ENCODE data around the gene GALNT5.
A peak's percentile ranks its signal among the peaks of the same experiment; 100 is the strongest.
"Not testable (repeated sequence)": the region's sequence is repeated elsewhere in the genome, so short reads cannot be mapped to it uniquely, and the experiment has no call there.

Gene GALNT5

GRCh38 chr2:157329524-157329923 lies 72.0 kb downstream of the GALNT5 start:
- no peak for DNase-seq

DNA sequence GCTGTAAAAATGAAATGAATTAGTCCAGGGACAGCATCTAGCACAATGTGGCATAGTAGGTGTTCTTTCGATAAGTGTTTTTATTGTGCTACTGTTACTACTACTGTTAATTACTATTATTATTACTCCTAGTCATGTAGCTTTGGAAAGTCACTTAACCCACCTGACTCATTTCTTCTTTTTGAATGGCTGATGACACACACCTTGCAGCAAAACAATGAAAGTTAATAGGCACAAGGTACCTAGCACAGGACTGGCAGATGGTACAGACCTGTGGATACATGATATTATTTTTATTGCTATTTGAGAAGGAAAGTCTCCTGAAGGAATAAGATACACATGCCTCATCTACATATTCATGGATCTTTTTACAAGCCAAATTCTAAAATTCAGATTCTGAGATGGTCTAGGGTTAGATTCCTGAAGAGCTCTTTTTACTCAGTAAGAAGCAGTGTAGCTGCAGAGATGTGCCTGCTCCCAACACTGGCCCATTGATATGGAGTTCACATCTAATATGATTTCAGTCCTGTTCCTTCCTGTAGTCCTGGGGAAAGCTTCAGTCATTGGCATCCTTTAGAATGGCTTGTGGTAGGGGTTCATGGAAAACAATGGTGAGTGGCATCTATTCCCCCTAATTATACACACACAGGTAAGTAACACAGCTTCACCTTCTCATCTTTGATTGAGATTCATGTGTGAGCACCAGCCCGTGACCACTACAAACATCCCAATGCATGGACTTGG lies 76.0 kb downstream of the GALNT5 start:
- DNase-seq: no peak

DNA sequence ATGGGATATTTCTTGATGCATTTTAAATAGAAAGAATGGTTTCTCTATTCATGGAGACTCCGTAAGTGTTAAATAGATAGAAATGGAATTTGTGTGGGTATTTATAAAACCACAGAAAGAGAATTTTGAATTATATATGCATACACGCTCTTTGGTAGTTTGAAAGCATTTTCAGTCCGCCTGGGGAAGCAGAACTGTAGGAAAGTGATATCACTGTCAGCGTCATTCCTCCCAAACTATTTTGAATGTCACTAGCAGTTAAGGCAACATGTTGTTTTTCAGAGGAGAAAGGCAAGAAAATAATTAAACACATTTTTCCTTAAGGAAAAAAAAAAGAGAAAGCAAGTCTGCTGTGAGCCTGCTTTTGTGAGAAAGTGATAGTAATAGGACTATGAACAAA lies 76.8 kb downstream of the GALNT5 start:
- DNase-seq: no peak

GRCh38 chr2:157334797-157335196 lies 77.3 kb downstream of the GALNT5 start:
- no peak for DNase-seq

DNA sequence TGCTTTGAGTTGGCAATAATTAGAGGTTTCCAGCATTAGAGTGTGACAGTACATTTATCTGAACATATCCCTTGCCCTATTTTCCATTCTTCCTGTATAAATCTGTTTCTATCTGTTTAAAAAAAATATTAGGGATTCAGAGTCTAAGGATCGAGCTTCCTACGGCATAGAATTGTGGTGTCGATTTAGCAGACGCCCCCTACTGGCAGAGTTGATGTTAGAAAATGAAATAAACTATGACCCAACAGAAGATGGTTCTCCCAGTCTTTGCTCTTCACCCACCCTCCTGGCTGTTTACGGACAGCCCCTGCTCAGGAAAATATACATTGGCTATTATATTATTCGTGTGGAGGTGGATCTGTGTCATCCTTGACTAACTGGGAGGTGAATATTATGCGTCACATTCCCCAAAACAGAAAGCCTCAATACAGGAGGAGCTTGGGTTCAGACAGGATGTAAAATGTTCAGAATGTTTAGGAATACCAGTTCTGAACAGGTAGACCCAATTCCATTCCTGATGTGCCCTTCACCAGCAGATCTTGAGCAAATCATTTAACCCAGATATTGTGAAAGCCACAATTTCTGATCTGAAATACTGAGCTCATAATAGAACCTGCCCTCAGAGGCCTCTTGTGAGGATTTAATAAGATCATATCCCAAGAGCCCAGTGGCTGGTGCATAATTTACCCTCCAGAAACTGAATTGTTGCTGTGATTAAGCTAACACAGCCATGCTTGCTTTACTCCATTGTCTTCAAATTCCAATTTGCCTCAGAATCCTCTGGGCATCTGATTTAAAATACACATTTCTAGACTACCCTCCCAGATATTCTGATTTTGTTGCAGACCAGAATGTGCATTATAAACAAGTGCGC lies 78.9 kb downstream of the GALNT5 start:
- DNase-seq: peak; percentile 75

- peak; percentile 44 for DNase-seq
These were observed 80.5 kb downstream of the GALNT5 start for GRCh38 chr2:157337978-157338377.

- DNase-seq: no peak
These were observed 82.6 kb downstream of the GALNT5 start for GRCh38 chr2:157339965-157340655.

GRCh38 chr2:157341381-157341780 lies 83.9 kb downstream of the GALNT5 start:
- DNase-seq: not testable (repeated sequence)

DNA sequence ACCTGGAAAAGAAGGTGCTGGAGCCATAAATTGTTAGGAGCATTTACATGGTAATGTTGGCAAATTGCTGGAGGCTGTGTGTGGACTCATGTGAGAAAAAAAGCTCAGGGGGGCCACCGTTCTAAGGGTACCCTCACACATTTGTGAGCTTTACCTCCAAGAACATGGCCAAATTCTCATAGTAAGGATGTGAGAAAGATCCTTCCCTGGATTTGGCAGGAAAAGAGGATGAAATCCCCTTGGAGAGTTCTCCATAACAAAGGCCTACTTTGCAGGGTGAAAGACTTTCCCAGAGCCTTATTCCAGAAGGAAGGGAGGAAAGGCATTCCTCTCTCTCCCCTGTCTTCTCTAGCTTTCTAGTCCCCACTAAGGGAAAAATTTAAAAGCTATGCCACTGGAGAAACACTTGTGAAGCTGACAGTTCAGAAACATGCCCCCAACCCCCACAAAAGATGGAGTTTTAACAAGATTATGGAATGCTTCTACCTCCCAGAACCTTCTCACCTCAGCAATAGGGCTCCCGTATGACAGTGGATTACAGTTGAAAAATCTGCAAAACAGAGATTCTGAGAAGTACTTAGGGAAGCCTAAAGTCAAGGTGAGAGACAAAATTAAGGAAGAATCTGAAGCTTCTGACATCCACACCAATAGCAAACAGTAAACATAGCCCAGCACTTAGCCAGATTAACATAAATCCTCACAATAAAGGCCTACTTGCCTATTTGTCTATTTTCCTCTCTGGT lies 88.3 kb downstream of the GALNT5 start:
- DNase-seq: no peak

GRCh38 chr2:157348291-157348921 lies 90.9 kb downstream of the GALNT5 start:
- no peak for DNase-seq

DNA sequence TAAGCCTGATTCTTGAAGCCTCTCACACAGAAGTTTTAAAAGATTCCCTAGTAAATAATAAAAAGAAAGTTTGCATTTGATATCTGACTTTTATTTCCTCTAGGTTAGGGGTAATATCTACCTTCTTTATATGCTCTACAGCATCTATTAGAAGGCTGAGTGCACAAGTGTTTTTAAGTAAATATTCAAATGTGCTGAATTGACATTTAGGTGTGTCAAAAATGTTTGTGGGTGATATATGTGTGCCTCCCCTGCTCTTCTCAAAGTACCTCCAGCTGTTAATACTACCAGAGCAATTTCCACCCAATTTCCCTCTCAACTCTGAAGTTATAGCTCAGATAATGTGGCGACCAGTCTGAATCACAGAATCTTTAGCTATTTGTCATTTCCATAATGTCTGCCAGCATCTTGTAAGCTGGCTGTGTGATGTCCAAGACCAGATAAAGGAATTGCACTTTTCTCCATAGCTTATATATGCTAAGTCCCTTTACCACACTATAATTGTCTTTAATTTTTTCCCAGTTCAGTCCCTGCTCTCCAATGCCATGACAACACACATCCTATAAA lies 92.5 kb downstream of the GALNT5 start:
- no peak for DNase-seq

GRCh38 chr2:157355618-157356017 lies 98.1 kb downstream of the GALNT5 start:
- no peak for DNase-seq

DNA sequence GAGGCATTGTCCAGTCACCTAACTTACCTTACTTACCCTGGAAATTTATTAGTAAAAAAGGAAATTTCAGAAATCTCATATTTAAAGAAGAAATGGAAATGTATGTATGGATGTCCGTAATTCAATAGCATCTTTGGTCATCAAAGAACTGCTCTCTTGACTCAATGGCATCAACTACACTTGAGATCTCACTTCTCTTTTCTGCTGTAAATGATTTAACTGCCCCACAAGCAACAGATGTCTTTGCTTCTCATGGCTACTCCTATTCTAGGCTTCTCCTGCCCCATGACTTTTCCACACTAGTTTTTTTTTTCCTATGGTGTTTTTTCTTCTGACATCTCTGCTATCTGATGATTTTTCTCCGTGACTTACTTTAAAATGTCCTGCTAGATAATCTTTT lies 102.1 kb downstream of the GALNT5 start:
- DNase-seq: no peak

- no peak for DNase-seq
These were observed 104.0 kb downstream of the GALNT5 start for GRCh38 chr2:157361526-157361925.

DNA sequence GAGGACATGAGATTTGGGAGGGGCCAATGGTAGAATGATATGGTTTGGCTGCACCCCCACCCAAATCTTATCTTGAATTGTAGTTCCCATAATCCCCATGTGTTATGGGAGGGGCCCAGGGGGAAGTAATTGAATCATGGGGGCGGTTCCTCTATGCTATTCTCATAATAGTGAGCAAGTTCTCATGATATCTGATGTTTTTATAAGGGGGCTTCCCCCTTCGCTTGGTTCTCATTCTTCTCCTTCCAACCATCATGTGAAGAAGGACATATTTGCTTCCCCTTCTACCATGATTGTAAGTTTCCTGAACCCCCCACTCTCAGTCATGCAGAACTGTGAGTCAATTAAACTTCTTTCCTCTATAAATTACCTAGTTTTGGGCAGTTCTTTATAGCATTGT lies 105.1 kb downstream of the GALNT5 start:
- DNase-seq: no peak

GRCh38 chr2:157363612-157364101 lies 106.2 kb downstream of the GALNT5 start:
- DNase-seq: no peak
